Mesodermal cell (in vitro differentiated cells): ENCODE measurements around the gene SWT1.
"Not testable (repeated sequence)": the region's sequence is repeated elsewhere in the genome, so short reads cannot be mapped to it uniquely, and the experiment has no call there.

ENCODE experiments used
- H3K27ac ChIP-seq: 2 replicates; pipeline ENCODE4 v1.7.0; 2013; ENCODE audit warnings: mild to moderate bottlenecking, low read depth, low read length, moderate library complexity; ENCODE audit not compliant: severe bottlenecking
- H3K36me3 ChIP-seq: 2 replicates; pipeline ENCODE4 v1.7.1; 2013; ENCODE audit warnings: mild to moderate bottlenecking, low read length, moderate library complexity; ENCODE audit not compliant: control insufficient read depth, insufficient read depth
- H3K4me1 ChIP-seq: one replicate; pipeline ENCODE4 v1.7.1; 2013; ENCODE audit warnings: mild to moderate bottlenecking, low read length; ENCODE audit not compliant: insufficient read depth, control insufficient read depth, poor library complexity, severe bottlenecking
- H3K4me3 ChIP-seq: 2 replicates; pipeline ENCODE4 v1.7.0; 2013; ENCODE audit warnings: low read length, control low read depth, mild to moderate bottlenecking; ENCODE audit not compliant: insufficient read depth, poor library complexity, severe bottlenecking; ENCODE audit errors: extremely low read depth
- H3K9me3 ChIP-seq: 2 replicates; pipeline ENCODE4 v1.7.1; 2013; ENCODE audit warnings: mild to moderate bottlenecking, low read length, moderate library complexity; ENCODE audit not compliant: control insufficient read depth
- WGBS, 2 experiments: methylation state at CpG; one replicate each; pipeline ENCODE4 v1.1.5; 2013; ENCODE audit warnings: missing lambda C conversion rate in 2 of 2; ENCODE audit not compliant: insufficient coverage in 2 of 2; 5-methylcytosine and 5-hydroxymethylcytosine counted together

The SWT1 gene

DNA sequence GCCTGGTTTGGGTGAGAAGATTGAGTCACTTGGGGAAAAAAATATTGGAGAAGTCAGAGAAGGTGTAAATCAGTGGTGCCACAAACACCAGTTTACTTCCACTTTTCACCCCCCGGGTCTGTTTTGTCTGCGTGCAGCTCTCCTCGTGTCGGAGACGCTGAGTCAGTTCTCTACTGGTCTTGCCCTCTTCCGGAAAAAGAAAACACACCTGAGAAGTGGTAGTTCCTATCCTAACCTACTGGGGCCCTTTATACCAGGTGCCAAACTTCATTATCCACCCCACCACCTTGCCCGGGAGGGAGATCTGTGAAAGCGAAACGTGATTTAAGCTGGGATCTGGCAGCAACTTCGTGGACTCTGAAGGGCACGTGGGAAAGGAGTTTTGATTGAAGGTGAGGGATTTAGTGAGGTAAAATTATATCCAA, 160.9 kb downstream of the SWT1 start:
- Histone ChIP-seq H3K36me3 (no peaks in the 10 kb centered on the region), H3K9me3 (no peaks in the 10 kb centered on the region), H3K4me3 (peak overlapping the region; percentile 93), H3K4me1 (no peaks in the 10 kb centered on the region), H3K27ac (peak overlapping the region; percentile 72)
- 59 to 72% methylated on average over 6 to 10 of the region's 11 CpGs for WGBS, 2 experiments

DNA sequence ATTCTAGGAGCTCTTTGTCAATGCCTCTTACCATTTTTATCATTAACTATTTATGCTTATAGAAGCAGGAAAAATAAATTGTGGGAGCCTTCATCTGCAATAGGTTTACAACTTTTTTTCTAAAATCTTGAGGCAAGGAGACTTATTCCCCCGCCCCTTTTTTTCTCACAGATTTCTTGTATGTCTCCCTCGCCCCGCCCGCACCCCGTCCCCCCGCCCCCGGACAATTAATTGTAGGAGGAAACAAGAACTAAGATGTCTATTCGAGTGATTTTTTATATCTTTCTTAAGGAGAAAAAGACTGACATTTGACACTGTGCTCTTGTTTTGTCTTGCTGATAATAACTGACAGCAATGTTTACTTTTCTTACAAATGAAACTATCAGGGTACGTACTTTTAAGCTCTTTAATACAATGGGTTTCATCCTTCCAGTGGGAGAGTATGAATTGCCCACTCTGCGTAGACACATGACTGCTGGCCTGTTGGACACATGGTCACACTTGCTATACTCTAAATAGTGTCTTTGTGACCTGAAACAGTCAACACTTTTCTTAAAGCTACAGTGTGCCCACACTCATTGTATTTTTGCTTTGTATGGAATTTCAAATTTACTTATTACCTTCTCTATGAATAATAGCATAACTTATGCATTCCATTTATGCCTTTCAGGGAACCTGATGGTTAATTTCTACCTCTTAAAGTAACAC, 161.6 kb downstream of the SWT1 start:
- 100% methylated on average over 1 of the region's 10 CpGs; no CpG with 5 or more reads in 1 of the 2 experiments for WGBS, 2 experiments
- H3K4me1 ChIP-seq = no peaks in the 10 kb centered on the region
- H3K9me3 ChIP-seq = no peaks in the 10 kb centered on the region
- no peak overlapping the region for H3K27ac ChIP-seq
- H3K36me3 ChIP-seq = no peaks in the 10 kb centered on the region
- no peak overlapping the region for H3K4me3 ChIP-seq

DNA sequence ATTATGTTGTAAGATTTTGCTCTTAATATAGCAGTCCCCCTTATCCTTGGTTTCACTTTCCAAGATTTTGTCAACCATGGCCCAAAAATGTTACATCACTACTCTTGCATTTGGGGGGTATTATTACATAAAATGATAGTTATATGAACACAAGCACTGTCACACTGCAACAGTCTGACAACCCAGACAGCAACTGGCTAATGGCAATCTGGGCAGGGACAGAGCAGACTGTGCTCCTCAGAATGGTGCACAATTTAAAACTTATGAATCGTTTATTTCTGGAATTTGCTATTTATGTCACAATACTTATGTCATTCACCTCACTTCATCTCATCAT, 162.1 kb downstream of the SWT1 start:
- no CpG with 5 or more reads among the region's 1 CpG for WGBS, 2 experiments
- Histone ChIP-seq H3K36me3 (no peaks in the 10 kb centered on the region), H3K27ac (no peak overlapping the region), H3K4me3 (no peak overlapping the region), H3K4me1 (no peaks in the 10 kb centered on the region), H3K9me3 (no peaks in the 10 kb centered on the region)

- whole genome bisulfite sequencing, 2 experiments = 90 to 100% methylated on average over 3 to 7 of the region's 7 CpGs
- H3K36me3 ChIP-seq, H3K9me3 ChIP-seq, H3K27ac ChIP-seq, H3K4me3 ChIP-seq, H3K4me1 ChIP-seq: not testable (repeated sequence)
Measured at GRCh38 chr1:185321104-185321503, 164.1 kb downstream of the SWT1 start.

DNA sequence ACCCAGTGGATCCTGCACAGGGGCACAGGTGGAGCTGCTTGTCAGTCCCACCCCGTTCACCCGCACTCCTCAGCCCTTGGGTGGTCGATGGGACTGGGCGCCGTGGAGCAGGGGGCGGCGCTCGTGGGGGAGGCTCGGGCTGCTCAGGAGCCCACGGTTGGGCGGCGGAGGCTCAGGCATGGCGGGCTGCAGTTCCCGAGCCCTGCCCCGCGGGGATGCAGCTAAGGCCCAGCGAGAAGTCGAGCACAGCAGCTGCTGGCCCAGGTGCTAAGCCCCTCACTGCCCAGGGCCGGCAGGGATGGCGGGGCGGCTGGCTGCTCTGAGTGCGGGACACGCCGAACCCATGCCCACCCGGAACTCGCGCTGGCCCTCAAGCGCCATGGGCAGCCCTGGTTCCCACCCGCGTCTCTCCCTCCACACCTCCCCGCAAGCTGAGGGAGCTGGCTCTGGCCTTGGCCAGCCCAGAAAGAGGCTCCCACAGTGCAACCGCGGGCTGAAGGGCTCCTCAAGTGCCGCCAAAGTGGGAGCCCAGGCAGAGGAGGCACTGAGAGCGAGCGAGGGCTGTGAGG, 164.8 kb downstream of the SWT1 start:
- not testable (repeated sequence) for H3K4me1 ChIP-seq
- WGBS, 2 experiments = 97 to 99% methylated on average over 30 to 33 of the region's 36 CpGs

DNA sequence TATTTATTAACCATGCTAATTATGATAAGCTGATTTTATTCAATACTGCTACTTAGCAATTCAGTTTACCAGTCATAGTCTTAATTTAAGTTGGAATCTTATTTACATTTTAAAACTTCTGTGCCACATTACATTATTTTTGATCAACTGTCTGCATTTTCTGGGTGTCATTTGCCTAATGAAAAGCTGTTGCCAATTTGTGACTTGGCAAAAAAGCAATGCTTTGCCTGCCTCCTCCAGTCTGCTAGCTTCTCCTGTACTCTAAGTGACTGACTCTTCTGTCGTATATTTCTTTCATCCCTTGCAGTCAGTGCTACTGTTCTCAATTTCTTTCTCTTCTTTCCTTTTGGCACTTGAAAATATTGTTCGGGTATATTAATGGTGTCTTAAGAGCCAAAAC, 165.7 kb downstream of the SWT1 start:
- Histone ChIP-seq H3K36me3 (no peaks in the 10 kb centered on the region), H3K27ac (no peak overlapping the region), H3K4me3 (no peak overlapping the region), H3K9me3 (no peaks in the 10 kb centered on the region), H3K4me1 (no peaks in the 10 kb centered on the region)
- no CpG with 5 or more reads among the region's 2 CpGs for WGBS, 2 experiments

More for the DNA sequence above, 164.8 kb downstream of the SWT1 start:
- H3K4me3 ChIP-seq, H3K36me3 ChIP-seq, H3K27ac ChIP-seq, H3K9me3 ChIP-seq: not testable (repeated sequence)

DNA sequence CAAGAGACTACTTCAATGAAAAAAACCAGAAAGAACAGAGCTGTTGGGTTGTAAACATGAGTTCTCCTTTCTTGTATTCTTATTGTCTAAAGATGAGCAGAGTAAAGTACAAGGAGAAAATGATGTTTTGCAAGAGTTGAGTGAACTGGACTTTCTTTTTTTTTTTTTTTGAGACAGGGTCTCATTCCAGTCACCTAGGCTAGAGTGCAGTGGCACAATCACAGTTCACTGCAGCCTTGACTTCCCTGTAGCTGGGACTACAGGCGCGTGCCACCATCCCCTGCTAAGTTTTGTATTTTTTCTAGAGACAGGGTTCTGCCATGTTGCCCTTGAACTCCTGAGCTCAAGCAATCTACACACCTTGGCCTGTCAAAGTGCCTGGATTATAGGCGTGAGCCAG, 167.2 kb downstream of the SWT1 start:
- H3K4me1 ChIP-seq = no peaks in the 10 kb centered on the region
- 85 to 100% methylated on average over 3 of the region's 3 CpGs for WGBS, 2 experiments
- no peaks in the 10 kb centered on the region for H3K36me3 ChIP-seq
- H3K9me3 ChIP-seq = no peaks in the 10 kb centered on the region
- no peak overlapping the region for H3K4me3 ChIP-seq
- no peak overlapping the region for H3K27ac ChIP-seq

DNA sequence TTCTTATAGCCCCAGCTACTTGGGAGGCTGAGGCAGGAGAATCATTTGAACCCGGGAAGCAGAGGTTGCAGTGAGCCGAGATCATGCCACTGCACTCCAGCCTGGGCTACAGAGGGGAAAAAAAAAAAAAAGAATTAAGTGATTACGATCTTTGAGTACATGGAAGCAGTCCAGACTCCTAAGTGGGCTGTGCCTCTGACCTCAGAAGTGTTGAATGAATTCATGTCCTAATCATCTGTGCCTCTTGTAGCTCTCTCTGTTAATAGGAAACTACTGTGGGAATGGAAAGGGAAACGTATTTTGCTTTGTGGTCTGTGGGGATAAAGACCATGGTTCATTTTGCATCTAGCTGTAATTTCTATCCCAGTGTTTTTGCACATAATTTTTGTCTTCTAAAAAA, 168.4 kb downstream of the SWT1 start:
- Histone ChIP-seq H3K4me1 (no peaks in the 10 kb centered on the region), H3K27ac (no peak overlapping the region), H3K4me3 (no peak overlapping the region), H3K36me3 (no peaks in the 10 kb centered on the region), H3K9me3 (no peaks in the 10 kb centered on the region)
- WGBS, 2 experiments = 66 to 83% methylated on average over 2 to 3 of the region's 4 CpGs

DNA sequence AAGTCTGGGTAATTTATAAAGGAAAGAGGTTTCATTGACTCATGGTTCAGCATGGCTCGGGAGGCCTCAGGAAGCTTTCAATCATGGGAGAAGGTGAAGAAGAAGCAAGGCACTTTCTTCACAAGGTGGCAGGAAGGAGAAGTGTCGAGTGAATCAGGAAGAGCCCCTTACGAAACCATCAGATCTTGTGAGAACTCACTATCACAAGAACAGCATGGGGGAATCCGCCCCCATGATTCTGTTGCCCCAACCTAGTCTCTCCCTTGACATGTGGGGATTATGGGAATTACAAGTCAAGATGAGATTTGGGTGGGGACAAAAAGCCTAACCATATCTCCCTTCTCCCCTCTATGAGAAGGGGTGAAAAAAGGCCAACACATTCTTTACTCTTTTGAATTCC, 171.3 kb downstream of the SWT1 start:
- H3K27ac ChIP-seq = no peak overlapping the region
- H3K36me3 ChIP-seq = no peaks in the 10 kb centered on the region
- no peak overlapping the region for H3K4me3 ChIP-seq
- H3K9me3 ChIP-seq = no peaks in the 10 kb centered on the region
- no peaks in the 10 kb centered on the region for H3K4me1 ChIP-seq
- WGBS, 2 experiments = 100% methylated on average over 1 of the region's 4 CpGs

DNA sequence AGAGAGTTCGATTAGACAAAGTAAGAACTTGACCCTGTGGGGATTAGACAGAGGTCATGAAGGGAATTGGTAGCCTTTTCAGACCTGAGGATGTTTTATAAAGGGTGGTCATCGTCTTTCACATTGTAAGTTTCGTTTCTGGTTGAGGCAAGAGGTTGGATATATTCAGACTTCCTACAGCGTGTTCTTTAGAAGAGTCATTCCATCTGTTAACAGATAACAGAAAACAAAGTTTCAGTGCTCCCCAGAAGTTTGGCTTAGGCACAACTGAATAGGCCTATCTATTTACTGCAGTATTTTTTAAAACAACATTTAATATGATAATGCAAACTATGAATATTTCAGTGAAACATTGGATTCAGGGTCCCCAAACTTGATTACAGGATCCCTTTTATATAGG, 177.2 kb downstream of the SWT1 start:
- H3K9me3 ChIP-seq = no peaks in the 10 kb centered on the region
- H3K4me1 ChIP-seq = no peaks in the 10 kb centered on the region
- H3K4me3 ChIP-seq = no peak overlapping the region
- no peak overlapping the region for H3K27ac ChIP-seq
- no peaks in the 10 kb centered on the region for H3K36me3 ChIP-seq
- WGBS, 2 experiments = 82 to 89% methylated on average over 1 to 3 of the region's 4 CpGs

- no peak overlapping the region for H3K4me3 ChIP-seq
- H3K27ac ChIP-seq = no peak overlapping the region
- WGBS, 2 experiments = 93% methylated on average over 2 to 4 of the region's 4 CpGs
Measured at GRCh38 chr1:185337246-185337645, 180.3 kb downstream of the SWT1 start.

More at GRCh38 chr1:185337246-185337645, 180.3 kb downstream of the SWT1 start:
- no peaks in the 10 kb centered on the region for H3K9me3 ChIP-seq
- no peaks in the 10 kb centered on the region for H3K36me3 ChIP-seq
- no peaks in the 10 kb centered on the region for H3K4me1 ChIP-seq
